ENCODE data around the gene ADRA2C. TPM values are rescaled to one million over a fixed set of nuclear protein-coding genes. Genes with fewer than 3 reads are reported as not detected.

The ADRA2C gene
- total and polyA plus RNA-seq, 9 of the 15 experiments (the other 6 are each of a cell fraction or from before 2014, with no cell fraction given), result 0.06 to 0.58 (median 0.14) TPM; not detected in 2

DNA sequence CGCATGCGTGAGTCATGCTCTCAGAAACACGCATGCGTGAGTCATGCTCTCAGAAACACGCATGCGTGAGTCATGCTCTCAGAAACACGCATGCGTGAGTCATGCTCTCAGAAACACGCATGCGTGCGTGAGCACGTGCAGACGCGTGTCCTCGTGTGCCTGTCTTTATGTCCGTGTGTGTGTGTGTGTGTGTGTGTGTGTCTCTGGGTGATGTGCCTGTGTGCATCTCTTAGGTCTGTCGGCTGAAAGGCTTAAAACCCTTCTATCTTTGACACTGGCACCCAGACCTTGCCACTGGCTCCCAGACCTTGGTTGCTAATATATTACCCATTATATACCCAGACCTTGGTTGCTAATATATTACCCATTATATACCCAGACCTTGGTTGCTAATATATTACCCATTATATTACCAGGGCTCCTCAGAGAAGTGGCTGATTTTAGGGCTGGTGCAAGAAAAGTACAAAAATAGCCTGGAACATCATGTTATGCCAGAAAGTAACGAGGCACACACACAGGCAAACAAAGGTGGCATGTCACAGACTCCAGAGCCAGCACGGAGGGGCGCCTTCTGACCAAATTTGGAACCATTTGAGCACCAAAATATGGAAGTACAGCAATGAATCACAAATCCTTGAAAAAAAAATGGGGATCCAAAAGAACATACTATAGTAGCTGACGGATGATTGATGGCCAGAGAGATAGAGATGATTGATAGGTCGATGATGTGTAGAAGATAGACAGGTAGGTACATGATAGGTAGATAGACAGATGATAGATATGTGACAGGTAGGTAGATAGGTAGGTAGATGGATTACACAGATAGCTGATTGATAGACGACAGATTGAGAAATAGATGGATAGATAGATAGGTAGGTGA is 19.2 kb upstream of the ADRA2C start (continued):
- TF ChIP-seq TFAM (CRISPR knock-in tag; conservative IDR thresholded peaks at IDR 0.05) (no peak), BRF2 (IDR thresholded peaks at IDR 0.05; ENCODE audit: borderline replicate concordance, insufficient read depth, insufficient read length) (no peak), POU5F1 (IDR thresholded peaks at IDR 0.05; ENCODE audit: borderline replicate concordance, low read depth, low read length, partially characterized antibody) (no peak), ZNF785 (CRISPR knock-in tag; IDR thresholded peaks at IDR 0.05) (no peak), NCOA6 (IDR thresholded peaks at IDR 0.05) (no peak), YY1 (IDR thresholded peaks at IDR 0.05; ENCODE audit: borderline replicate concordance in 1 of 3, control insufficient read depth in 1 of 3, extremely low read depth in 1 of 3, insufficient read depth in 3 of 3, insufficient read length in 1 of 3, insufficient replicate concordance in 2 of 3, low read depth in 1 of 3, low read length in 2 of 3) (no peak), ETV6 (IDR thresholded peaks at IDR 0.05; ENCODE audit: borderline replicate concordance in 1 of 2, low read depth in 2 of 2, low read length in 1 of 2) (no peak), ETV6 (CRISPR knock-in tag; IDR thresholded peaks at IDR 0.05; ENCODE audit: borderline replicate concordance) (no peak), CAMTA2 (CRISPR knock-in tag; conservative IDR thresholded peaks at IDR 0.05) (no peak), PTTG1 (tag; IDR thresholded peaks at IDR 0.05; ENCODE audit: low read depth) (no peak), MCM3 (IDR thresholded peaks at IDR 0.05) (no peak), NFXL1 (CRISPR knock-in tag; IDR thresholded peaks at IDR 0.05) (no peak), ARID2 (IDR thresholded peaks at IDR 0.05) (no peak), SLC30A9 (CRISPR knock-in tag; IDR thresholded peaks at IDR 0.05) (no peak), TCF7 (IDR thresholded peaks at IDR 0.05; ENCODE audit: borderline replicate concordance) (no peak), E4F1 (CRISPR knock-in tag; IDR thresholded peaks at IDR 0.05; ENCODE audit: borderline replicate concordance) (no peak), ZNF274 (IDR thresholded peaks at IDR 0.05; ENCODE audit: borderline replicate concordance, low read depth, low read length) (no peak)
- TF ChIP-seq, protein P1, sequence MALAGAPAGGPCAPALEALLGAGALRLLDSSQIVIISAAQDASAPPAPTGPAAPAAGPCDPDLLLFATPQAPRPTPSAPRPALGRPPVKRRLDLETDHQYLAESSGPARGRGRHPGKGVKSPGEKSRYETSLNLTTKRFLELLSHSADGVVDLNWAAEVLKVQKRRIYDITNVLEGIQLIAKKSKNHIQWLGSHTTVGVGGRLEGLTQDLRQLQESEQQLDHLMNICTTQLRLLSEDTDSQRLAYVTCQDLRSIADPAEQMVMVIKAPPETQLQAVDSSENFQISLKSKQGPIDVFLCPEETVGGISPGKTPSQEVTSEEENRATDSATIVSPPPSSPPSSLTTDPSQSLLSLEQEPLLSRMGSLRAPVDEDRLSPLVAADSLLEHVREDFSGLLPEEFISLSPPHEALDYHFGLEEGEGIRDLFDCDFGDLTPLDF (CRISPR knock-in tag; IDR thresholded peaks at IDR 0.05), result no peak
- TF ChIP-seq, protein P2, sequence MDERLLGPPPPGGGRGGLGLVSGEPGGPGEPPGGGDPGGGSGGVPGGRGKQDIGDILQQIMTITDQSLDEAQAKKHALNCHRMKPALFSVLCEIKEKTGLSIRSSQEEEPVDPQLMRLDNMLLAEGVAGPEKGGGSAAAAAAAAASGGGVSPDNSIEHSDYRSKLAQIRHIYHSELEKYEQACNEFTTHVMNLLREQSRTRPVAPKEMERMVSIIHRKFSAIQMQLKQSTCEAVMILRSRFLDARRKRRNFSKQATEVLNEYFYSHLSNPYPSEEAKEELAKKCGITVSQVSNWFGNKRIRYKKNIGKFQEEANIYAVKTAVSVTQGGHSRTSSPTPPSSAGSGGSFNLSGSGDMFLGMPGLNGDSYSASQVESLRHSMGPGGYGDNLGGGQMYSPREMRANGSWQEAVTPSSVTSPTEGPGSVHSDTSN (CRISPR knock-in tag; IDR thresholded peaks at IDR 0.05; ENCODE audit: low read depth), result no peak
- TF ChIP-seq, protein P2 (tag; conservative IDR thresholded peaks at IDR 0.05; ENCODE audit: low read depth), result peak; percentile 43; the same call in 1 of the 2 replicates

Measured in K562 (cell line).